ENCODE results near the gene TMEM59L. TPM values are rescaled to one million over a fixed set of nuclear protein-coding genes. Genes with fewer than 3 reads are reported as not detected.

Gene TMEM59L
- total and polyA plus RNA-seq, 9 of the 15 experiments (the other 6 are each of a cell fraction or from before 2014, with no cell fraction given) = 0.37 TPM; not detected in 8

GRCh38 chr19:18636183-18636968 is 23.7 kb downstream of the TMEM59L start (continued):
- TF ChIP-seq ZBTB40 (IDR thresholded peaks at IDR 0.05) (peak; percentile 40; the same call in 1 of the 2 replicates), ZBTB40 (CRISPR knock-in tag; IDR thresholded peaks at IDR 0.05) (no peak), BHLHE40 (IDR thresholded peaks at IDR 0.05; ENCODE audit: low read length) (peak; percentile 81), NEUROD1 (IDR thresholded peaks at IDR 0.05; ENCODE audit: borderline replicate concordance, low read depth, low read length, partially characterized antibody) (peak; percentile 12), FOXK2 (conservative IDR thresholded peaks at IDR 0.05 in 1 of 2, IDR thresholded peaks at IDR 0.05 in 1 of 2; ENCODE audit: low read depth in 2 of 2) (peak; percentile 64 to 71; a peak in 3 of 4 replicates), SMARCE1 (IDR thresholded peaks at IDR 0.05) (peak; percentile 23; the same call in 1 of the 2 replicates), HDGF (IDR thresholded peaks at IDR 0.05) (peak; percentile 99), ZKSCAN1 (IDR thresholded peaks at IDR 0.05; ENCODE audit: low read depth, low read length) (no peak), SAP30 (IDR thresholded peaks at IDR 0.05; ENCODE audit: borderline replicate concordance, insufficient read depth, low read depth, low read length, poor library complexity, severe bottlenecking) (no peak), BRCA1 (IDR thresholded peaks at IDR 0.05) (no peak), BRCA1 (CRISPR knock-in tag; IDR thresholded peaks at IDR 0.05) (no peak), KDM4B (IDR thresholded peaks at IDR 0.05; ENCODE audit: borderline replicate concordance in 2 of 2, low read depth in 1 of 2) (peak in 1 of 2 experiments; percentile 36; a peak in 1 of 4 replicates), MYC (IDR thresholded peaks at IDR 0.05; ENCODE audit: low read depth, low read length) (peak; percentile 25), MYC (CRISPR knock-in tag; IDR thresholded peaks at IDR 0.05; ENCODE audit: borderline replicate concordance, low read depth) (no peak), ELF4 (CRISPR knock-in tag; IDR thresholded peaks at IDR 0.05) (peak; percentile 96), HDAC1 (IDR thresholded peaks at IDR 0.05) (peak in 1 of 2 experiments; percentile 81; a peak in 1 of 4 replicates), IRF2 (CRISPR knock-in tag; IDR thresholded peaks at IDR 0.05) (no peak)
